ENCODE results near the gene ASTN2.
A peak's percentile ranks its signal among the peaks of the same experiment; 100 is the strongest.
"Not testable (repeated sequence)": the region's sequence is repeated elsewhere in the genome, so short reads cannot be mapped to it uniquely, and the experiment has no call there.

Gene ASTN2

GRCh38 chr9:116464987-116465571, 949.8 kb downstream of the ASTN2 start:
- no peak overlapping the region for H3K4me3 ChIP-seq (ENCODE audit: low read length)
- DNase-seq (ENCODE audit: low read depth) = peak; percentile 31
- no peak for TF ChIP-seq CTCF (conservative IDR thresholded peaks at IDR 0.05; ENCODE audit: low read depth, low read length)

- H3K4me3 ChIP-seq (ENCODE audit: low read length) = no peak overlapping the region
- no peak for TF ChIP-seq CTCF (conservative IDR thresholded peaks at IDR 0.05; ENCODE audit: low read depth, low read length)
- DNase-seq (ENCODE audit: low read depth) = no peak
These were observed 950.4 kb downstream of the ASTN2 start for GRCh38 chr9:116464423-116464822.

- TF ChIP-seq CTCF (conservative IDR thresholded peaks at IDR 0.05; ENCODE audit: low read depth, low read length) = no peak
- no peak for DNase-seq (ENCODE audit: low read depth)
- H3K4me3 ChIP-seq (ENCODE audit: low read length) = no peak overlapping the region
These were observed 953.2 kb downstream of the ASTN2 start for GRCh38 chr9:116461632-116462031.

GRCh38 chr9:116460026-116460425, 954.8 kb downstream of the ASTN2 start:
- TF ChIP-seq CTCF (conservative IDR thresholded peaks at IDR 0.05; ENCODE audit: low read depth, low read length) = no peak

GRCh38 chr9:116459576-116459975, 955.3 kb downstream of the ASTN2 start:
- no peak for TF ChIP-seq CTCF (conservative IDR thresholded peaks at IDR 0.05; ENCODE audit: low read depth, low read length)
- no peak overlapping the region for H3K4me3 ChIP-seq (ENCODE audit: low read length)
- no peak for DNase-seq (ENCODE audit: low read depth)

More at GRCh38 chr9:116460026-116460425, 954.8 kb downstream of the ASTN2 start:
- no peak overlapping the region for H3K4me3 ChIP-seq (ENCODE audit: low read length)
- DNase-seq (ENCODE audit: low read depth) = no peak

- DNase-seq (ENCODE audit: low read depth) = no peak
- TF ChIP-seq CTCF (conservative IDR thresholded peaks at IDR 0.05; ENCODE audit: low read depth, low read length) = no peak
These were observed 958.3 kb downstream of the ASTN2 start for GRCh38 chr9:116456490-116457088.

GRCh38 chr9:116454539-116454938, 960.3 kb downstream of the ASTN2 start:
- DNase-seq (ENCODE audit: low read depth); H3K4me3 ChIP-seq (ENCODE audit: low read length): not testable (repeated sequence)

More at GRCh38 chr9:116456490-116457088, 958.3 kb downstream of the ASTN2 start:
- no peak overlapping the region for H3K4me3 ChIP-seq (ENCODE audit: low read length)

All from retinal pigment epithelial cell (primary cell).